GM20000 (cell line): ENCODE measurements around the gene ALDH3B2.
A peak's percentile ranks its signal among the peaks of the same experiment; 100 is the strongest.

Experiments used
- DNase-seq: peaks from one replicate; pipeline ENCODE4 v3.0.0; 2012; ENCODE audit warnings: low spot score
- TF ChIP-seq, protein P1 (sequence below): IDR thresholded peaks from 2 replicates; pipeline ENCODE4 v1.5.1; 2012; ENCODE audit warnings: mild to moderate bottlenecking, control low read depth; ENCODE audit errors: extremely low read depth, missing control alignments

ALDH3B2 gene

DNA sequence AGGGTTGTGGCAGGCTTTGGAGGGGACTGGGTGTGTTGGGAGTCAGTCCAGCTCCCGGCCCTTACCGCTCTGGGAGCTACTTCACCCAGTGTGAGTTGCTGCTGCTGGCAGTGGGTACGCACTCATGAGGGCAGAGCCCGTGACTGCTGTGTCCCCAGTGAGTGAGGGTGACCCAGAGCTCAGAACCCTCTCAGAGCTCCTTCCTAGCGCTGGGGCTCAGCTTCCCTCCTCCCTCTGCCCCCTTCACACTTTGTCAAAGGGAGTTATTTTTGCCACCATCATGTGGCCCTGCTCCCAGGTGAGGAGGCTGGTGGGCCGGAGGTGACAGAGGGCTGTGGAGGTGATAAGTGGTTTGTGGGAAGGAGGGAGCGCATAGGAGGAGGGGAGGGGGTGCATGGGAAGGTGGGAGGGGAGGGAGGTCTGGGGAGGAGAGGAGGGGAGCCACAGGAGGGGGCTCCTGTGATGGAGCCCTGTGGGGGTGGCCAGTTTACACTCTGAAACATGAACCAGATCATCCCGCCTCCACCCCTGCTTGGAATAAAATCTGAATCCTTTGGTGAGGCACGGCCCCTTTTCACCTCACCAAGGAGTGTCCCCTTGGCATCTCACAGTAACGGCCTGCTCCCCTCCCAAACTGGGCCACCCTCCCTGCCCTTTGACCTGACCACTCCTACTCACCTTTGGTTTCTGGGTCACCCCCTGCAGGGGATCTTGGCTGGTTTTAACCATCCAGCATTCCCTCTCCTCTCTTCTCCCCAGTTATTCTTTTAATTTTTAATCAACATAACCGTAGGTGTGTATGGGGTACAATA lies 57.8 kb downstream of the ALDH3B2 start:
- no peak for DNase-seq
- TF ChIP-seq, protein P1, sequence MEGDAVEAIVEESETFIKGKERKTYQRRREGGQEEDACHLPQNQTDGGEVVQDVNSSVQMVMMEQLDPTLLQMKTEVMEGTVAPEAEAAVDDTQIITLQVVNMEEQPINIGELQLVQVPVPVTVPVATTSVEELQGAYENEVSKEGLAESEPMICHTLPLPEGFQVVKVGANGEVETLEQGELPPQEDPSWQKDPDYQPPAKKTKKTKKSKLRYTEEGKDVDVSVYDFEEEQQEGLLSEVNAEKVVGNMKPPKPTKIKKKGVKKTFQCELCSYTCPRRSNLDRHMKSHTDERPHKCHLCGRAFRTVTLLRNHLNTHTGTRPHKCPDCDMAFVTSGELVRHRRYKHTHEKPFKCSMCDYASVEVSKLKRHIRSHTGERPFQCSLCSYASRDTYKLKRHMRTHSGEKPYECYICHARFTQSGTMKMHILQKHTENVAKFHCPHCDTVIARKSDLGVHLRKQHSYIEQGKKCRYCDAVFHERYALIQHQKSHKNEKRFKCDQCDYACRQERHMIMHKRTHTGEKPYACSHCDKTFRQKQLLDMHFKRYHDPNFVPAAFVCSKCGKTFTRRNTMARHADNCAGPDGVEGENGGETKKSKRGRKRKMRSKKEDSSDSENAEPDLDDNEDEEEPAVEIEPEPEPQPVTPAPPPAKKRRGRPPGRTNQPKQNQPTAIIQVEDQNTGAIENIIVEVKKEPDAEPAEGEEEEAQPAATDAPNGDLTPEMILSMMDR = no peak

DNA sequence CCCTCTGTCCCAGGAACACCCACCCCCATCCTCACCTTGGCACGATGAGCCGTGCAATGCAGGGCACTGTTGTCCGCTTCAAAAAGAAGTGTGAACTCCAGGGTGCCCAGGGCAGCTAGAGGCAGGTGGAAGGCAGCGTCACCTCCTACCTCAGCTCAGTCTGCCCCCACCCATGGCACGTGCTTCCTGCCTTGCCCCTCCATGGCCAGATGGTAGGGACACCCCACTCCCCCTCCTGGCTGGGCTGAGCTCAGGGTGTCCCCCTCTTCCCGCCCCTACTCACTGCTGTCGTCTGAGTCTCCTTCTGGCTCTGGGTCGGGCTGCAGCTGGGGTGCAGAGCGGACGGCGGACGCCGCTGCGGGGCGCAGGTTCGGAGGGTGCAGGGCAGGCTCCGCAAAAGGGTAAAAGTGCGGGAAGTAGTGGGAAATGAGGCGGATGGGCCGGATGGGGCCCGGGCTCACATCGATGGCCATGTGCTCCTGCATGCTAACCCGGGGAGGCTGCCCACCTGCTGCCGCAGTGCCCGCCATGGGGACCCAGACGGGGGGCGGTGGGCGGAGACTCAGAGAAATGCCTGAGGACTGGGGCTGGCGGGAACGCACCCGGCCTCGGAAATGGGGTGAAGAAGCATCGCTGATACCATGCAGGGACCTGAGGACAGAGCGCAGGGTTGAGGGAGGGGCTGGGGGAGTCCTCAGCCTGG lies 58.5 kb downstream of the ALDH3B2 start:
- DNase-seq = no peak
- TF ChIP-seq, protein P1 = no peak

DNA sequence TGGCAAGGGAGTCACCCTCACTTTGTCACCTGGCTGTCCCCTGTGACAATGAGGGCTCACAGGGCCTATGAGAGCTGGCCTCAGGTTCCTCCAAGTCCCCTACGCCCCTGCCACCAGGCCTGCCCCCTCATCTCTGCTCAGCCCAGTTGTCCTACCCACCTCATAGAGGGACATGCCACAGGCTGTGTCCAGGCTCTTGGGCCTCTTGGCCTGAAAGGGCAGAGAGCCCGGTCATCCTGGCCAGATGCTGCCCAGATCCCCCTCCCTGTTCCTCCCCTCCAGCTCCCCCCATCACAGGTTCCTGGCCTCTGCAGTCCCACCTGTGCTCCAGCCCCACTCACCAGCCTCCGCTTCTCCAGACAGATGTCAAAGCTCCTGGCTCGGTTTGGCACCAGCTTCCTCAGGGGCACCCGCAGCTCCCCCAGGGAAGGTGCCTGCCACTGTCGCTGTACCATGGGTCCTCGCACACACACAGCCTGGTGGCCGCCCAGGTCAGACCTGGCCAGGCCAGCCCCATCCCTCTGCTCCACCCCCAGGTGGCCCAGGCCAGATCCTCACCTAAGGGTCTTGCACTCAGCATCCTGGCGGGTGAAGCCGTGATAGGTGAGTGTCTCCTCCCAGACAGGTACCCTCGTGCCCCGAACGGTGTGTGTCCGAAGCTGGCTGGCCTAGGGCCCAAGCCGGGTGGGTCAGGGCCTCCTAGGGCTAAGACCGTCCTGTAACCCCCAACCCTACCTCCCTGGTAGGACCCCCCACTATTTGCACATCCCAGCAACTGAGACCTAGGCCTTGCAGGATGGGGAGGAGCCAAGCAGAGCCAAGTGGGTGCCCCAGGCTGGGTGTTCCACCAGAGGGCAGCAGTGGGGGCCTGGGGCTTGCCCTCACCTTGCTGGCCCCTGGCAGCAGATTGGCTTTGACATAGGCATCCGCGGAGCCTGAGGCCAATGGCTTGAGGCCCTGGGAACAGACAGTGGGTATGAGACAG lies 59.4 kb downstream of the ALDH3B2 start:
- peak; percentile 73 for DNase-seq
- TF ChIP-seq, protein P1 = peak; percentile 52

DNA sequence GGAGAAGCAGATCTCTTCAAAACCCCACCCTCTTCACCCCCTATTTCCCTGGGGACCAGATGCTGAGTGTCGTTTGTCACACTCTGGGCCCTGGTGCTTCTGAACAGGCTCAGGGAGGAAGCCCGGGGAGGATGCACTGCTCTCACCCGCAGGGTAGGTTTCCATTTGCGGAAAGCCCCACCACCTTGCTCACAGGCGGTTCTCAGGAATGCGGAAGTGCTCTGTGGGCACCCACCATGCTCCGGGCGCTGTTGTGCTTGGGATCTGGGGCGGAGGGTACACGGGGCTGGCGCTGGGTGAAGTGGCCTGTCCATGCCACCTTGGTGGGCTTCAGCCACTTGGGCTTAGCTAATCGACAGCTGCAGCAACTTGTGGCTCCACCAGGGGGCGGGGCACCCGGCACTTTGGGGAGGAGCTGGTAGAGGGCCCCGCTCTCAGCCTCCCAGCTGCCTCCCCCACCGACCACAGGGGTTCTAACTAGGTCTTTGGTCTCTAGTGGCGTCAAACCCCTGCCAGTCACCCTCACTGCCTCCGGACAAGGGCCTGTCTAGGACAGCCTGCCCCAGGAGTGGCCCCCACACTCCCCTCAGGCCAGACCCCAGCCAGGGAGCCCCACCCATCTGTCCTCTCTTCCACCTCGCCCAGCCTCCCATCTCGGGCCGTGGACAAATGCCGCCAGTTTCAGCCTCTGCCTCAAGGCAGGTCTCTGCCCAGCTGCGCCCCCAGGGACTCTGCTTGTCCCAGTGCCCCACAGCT lies 60.3 kb downstream of the ALDH3B2 start:
- TF ChIP-seq, protein P1 = peak; percentile 38
- DNase-seq = peak; percentile 88

DNA sequence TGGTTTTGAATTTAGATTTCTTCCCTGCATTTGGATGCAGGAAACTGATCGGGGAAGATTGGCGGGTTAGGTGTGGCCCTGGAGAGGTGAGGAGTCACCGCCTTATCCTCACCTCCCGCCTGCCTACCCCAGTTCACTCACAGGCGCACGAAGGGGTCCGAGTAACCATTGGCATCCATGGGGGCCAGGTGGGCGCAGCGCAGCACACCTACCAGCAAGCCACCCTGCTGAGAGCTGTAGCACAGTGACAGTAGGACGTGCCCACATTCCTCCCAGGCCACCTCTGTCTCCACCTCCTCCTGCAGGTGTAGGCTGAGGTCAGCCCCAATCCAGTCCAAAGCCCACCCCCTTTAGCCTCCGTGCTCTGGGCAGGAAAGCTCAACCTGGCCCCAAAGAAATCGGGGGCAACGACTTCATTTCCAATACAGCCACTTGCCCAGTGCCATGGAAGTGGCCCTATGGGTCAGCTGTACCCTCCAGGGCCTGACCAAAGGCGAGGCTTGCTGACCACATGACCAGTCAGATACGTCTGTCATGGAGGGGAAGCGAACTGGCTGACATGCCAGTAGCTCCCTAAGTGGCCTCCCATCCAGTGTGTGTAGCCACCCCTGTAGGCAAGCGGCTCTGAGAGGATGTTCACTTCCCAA lies 61.0 kb downstream of the ALDH3B2 start:
- TF ChIP-seq, protein P1 = no peak
- DNase-seq = no peak

DNA sequence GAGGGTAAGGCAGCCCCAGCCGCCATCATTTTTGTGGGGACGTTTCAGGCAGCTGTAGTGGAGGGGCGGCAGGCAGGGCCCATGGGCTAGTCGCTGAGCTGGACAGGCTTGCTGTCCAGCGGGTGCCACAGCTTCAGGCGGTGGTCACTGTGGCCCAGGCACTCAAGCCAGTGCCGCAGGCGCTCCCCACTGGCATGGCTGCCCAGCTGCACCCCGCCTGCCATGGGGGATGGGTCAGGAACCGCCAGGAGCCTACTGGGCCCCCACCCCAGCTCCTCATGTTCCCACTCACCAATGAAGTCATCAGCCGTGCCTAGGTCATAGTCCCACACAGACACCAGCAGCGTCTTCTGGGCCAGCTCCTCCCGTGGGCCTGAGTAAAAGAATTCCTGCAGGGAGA lies 61.7 kb downstream of the ALDH3B2 start:
- TF ChIP-seq, protein P1 = no peak
- no peak for DNase-seq
